GM12878 (cell line): ENCODE data around the gene OR2V1. TPM values are rescaled to one million over a fixed set of nuclear protein-coding genes. Genes with fewer than 3 reads are reported as not detected.

Experiments used
- ATAC-seq: fragments of 200-7000 bp; cut with Tn5 transposase; 3 replicates; pipeline ENCODE4 v1.9.1; 2020; ENCODE audit warnings: mild to moderate bottlenecking, moderate library complexity
- BruUV-seq: library from RNA; stranded (reverse); fragments of 400-500 nt; replicated peaks from 2 replicates; lab custom pipeline; 2021; lab: Mats Ljungman, UMichigan
- CTCF ChIA-PET: fragments of 300-600 bp; sonication (Branson Sonifier 250); formaldehyde crosslinking; extraction: SDS; loops from one replicate; lab custom pipeline; 2021; ENCODE audit warnings: inconsistent platforms; lab: Yijun Ruan, JAX
- POLR2A ChIA-PET: fragments of 350-600 bp; formaldehyde crosslinking; extraction: SDS; loops from one replicate; lab custom pipeline; 2021; ENCODE audit warnings: inconsistent platforms; lab: Charles Lee
- RAD21 ChIA-PET: fragments of 300-600 bp; sonication (Branson Sonifier 250); formaldehyde crosslinking; loops from one replicate; lab custom pipeline; 2023; ENCODE audit warnings: antibody characterized with exemption; ENCODE audit not compliant: unreplicated experiment; lab: Charles Lee
- SMC1A ChIA-PET: fragments of 300-600 bp; sonication (Branson Sonifier 250); formaldehyde crosslinking; loops from one replicate; lab custom pipeline; 2023; ENCODE audit not compliant: unreplicated experiment, uncharacterized antibody; lab: Charles Lee
- DNase-seq: peaks from one replicate; pipeline ENCODE4 v3.0.0-alpha.2; 2011; ENCODE audit warnings: low read depth, low spot score
- FAIRE-seq: peaks from 3 replicates; lab custom pipeline; 2011; peaks lifted over from hg19 to GRCh38; lab: Jason Lieb, UNC
- H2AFZ ChIP-seq: 2 replicates; pipeline ENCODE4 v1.6.0; 2011; ENCODE audit warnings: low read depth, low read length, control low read depth; ENCODE audit not compliant: control insufficient read depth
- H3K27ac ChIP-seq: 2 replicates; pipeline ENCODE4 v1.5.1; 2011; ENCODE audit warnings: control low read depth; ENCODE audit not compliant: control insufficient read depth, insufficient read depth
- H3K27me3 ChIP-seq, 2 experiments: replicated peaks in 1 of 2; 2 replicates each; pipeline versions ENCODE4 v1.6.0 to v1.6.1; 2011; ENCODE audit warnings: low read length in 1 of 2; ENCODE audit not compliant: control insufficient read depth in 2 of 2, insufficient read depth in 2 of 2
- H3K36me3 ChIP-seq, 2 experiments: 2 replicates each; pipeline ENCODE4 v1.5.1; 2011; ENCODE audit warnings: low read length in 1 of 2; ENCODE audit not compliant: control insufficient read depth in 2 of 2, insufficient read depth in 2 of 2
- H3K4me1 ChIP-seq: 2 replicates; pipeline ENCODE4 v1.6.1; 2011; ENCODE audit warnings: mild to moderate bottlenecking, low read length, moderate library complexity, mixed read lengths; ENCODE audit not compliant: control insufficient read depth, insufficient read depth
- H3K4me2 ChIP-seq: 2 replicates; pipeline ENCODE4 v1.6.0; 2011; ENCODE audit warnings: control low read depth; ENCODE audit not compliant: control insufficient read depth, insufficient read depth
- H3K4me3 ChIP-seq: fragments of 200-600 bp; sonication (generic); 2 replicates; pipeline ENCODE4 v1.5.1; 2016
- H3K79me2 ChIP-seq: 2 replicates; pipeline ENCODE4 v1.6.0; 2011; ENCODE audit warnings: low read length; ENCODE audit not compliant: control insufficient read depth, insufficient read depth
- H3K9ac ChIP-seq: 2 replicates; pipeline ENCODE4 v1.8.0; 2011; ENCODE audit warnings: low read length, control low read depth, mixed read lengths; ENCODE audit not compliant: control insufficient read depth, insufficient read depth
- H3K9me3 ChIP-seq: replicated peaks from 3 replicates; pipeline ENCODE4 v1.5.1; 2011; ENCODE audit warnings: mild to moderate bottlenecking, low read length; ENCODE audit not compliant: control insufficient read depth, insufficient read depth
- H4K20me1 ChIP-seq: 2 replicates; pipeline ENCODE4 v1.6.0; 2011; ENCODE audit not compliant: control insufficient read depth, insufficient read depth
- CUX1 ChIP-seq: IDR thresholded peaks from 2 replicates; pipeline ENCODE4 v1.6.1; 2012; ENCODE audit warnings: improper control_type of control experiment, low read depth, low read length; ENCODE audit not compliant: insufficient replicate concordance
- KDM1A ChIP-seq: fragments of 200-600 bp; sonication (generic); IDR thresholded peaks from 2 replicates; pipeline ENCODE4 v1.6.1; 2016; ENCODE audit warnings: borderline replicate concordance
- NFYB ChIP-seq: IDR thresholded peaks from 2 replicates; pipeline ENCODE4 v1.6.1; 2011; ENCODE audit warnings: low read depth, mild to moderate bottlenecking, low read length, improper control_type of control experiment, moderate library complexity; ENCODE audit not compliant: insufficient read depth
- SP1 ChIP-seq: IDR thresholded peaks from one replicate; pipeline ENCODE4 v1.6.1; 2011; ENCODE audit warnings: low read depth, low read length
- STAT3 ChIP-seq: IDR thresholded peaks from 2 replicates; pipeline ENCODE4 v1.6.1; 2011; ENCODE audit warnings: low read depth, low read length, improper control_type of control experiment
- USF2 ChIP-seq: IDR thresholded peaks from 2 replicates; pipeline ENCODE4 v1.6.1; 2011; ENCODE audit warnings: low read depth, low read length, improper control_type of control experiment, borderline replicate concordance
- WGBS: methylation state at CpG from one replicate; pipeline ENCODE4 v1.1.6; 2016; ENCODE audit warnings: low lambda C conversion rate; ENCODE audit not compliant: insufficient replicate concordance, insufficient coverage; ENCODE audit errors: missing lambda C conversion rate; 5-methylcytosine and 5-hydroxymethylcytosine counted together
- in situ Hi-C: fragments of 300-500 bp; cut with MboI; formaldehyde crosslinking; loops from 9 replicates; pipeline ENCODE4 v1.14.3; 2018; ENCODE audit warnings: mixed read lengths
- intact Hi-C: fragments of 100-400 bp; cut with micrococcal nuclease; formaldehyde crosslinking; loops from one replicate; pipeline ENCODE4 v1.14.2; 2022; ENCODE audit not compliant: unreplicated experiment
- polyA plus RNA-seq, 11 experiments: library from polyadenylated mRNA; depleted of rRNA in 4 of 11; unstranded in 6 of 11; stranded (reverse) in 5 of 11; fragments of >200 nt; fragmentation: Nextera tagmentation in 4 of 11; fragmentation: Illumina TruSeq in 1 of 11; extraction: Ambion mirVana in 4 of 11; extraction: Trizol in 1 of 11; gene quantifications; 1 replicate in 1 of 11; 2 replicates in 10 of 11; pipeline versions ENCODE4 v1.2.1 to v1.2.3, GENCODE V29; 2011 to 2016; ENCODE audit warnings: inconsistent platforms in 2 of 11, missing spikeins in 2 of 11, low read depth in 1 of 11
- total RNA-seq, 4 experiments: library from RNA; depleted of rRNA in 3 of 4; stranded (reverse); fragments of >200 nt in 3 of 4; fragmentation: Illumina TruSeq in 1 of 4; extraction: Trizol in 1 of 4; gene quantifications; 2 replicates each; pipeline versions ENCODE4 v1.2.1 to v1.2.3, GENCODE V29; 2013 to 2021

Gene OR2V1
- total and polyA plus RNA-seq, 10 of the 15 experiments (the other 5 are each of a cell fraction or from before 2014, with no cell fraction given), result 0.20 to 4.4 TPM; not detected in 8

- no peaks in the 10 kb centered on the region for H4K20me1 ChIP-seq
- CTCF ChIA-PET, result interaction anchor here (1.5 kb wide), 1 partner anchor 36 kb away, joined by 4 read pairs; no protein-coding TSS in a partner anchor
- no peak overlapping the region for H3K27ac ChIP-seq
- H3K9me3 ChIP-seq, result peaks cover 1% of the 10 kb centered on the region; the same call in 1 of the 3 replicates
- H3K4me2 ChIP-seq, result no peak overlapping the region
- no peak for ATAC-seq
- H2AFZ ChIP-seq, result no peak overlapping the region
- no peaks in the 10 kb centered on the region for H3K4me1 ChIP-seq
- no peak overlapping the region for H3K9ac ChIP-seq
- POLR2A ChIA-PET, result no interaction called here
- no peaks in the 10 kb centered on the region for H3K36me3 ChIP-seq
- no peaks in the 10 kb centered on the region for H3K79me2 ChIP-seq
- intact Hi-C loops (no loop called here), in situ Hi-C loops (no loop called here)
- WGBS, result 56% methylated on average over 4 of the region's 4 CpGs
- RAD21 ChIA-PET, result no interaction called here
- no peak for FAIRE-seq
- no TSS peak for BruUV-seq
- no peaks in the 10 kb centered on the region; a peak in 1 of 4 replicates for H3K27me3 ChIP-seq
- no peak for DNase-seq
- TF ChIP-seq CUX1, result no peak
- TF ChIP-seq NFYB, result no peak
- no peak for TF ChIP-seq KDM1A
- no peak for TF ChIP-seq SP1
- TF ChIP-seq STAT3, result no peak
- TF ChIP-seq USF2, result no peak
- SMC1A ChIA-PET, result no interaction called here
- no peak overlapping the region for H3K4me3 ChIP-seq
Observed at GRCh38 chr5:181136361-181136955, 5.5 kb upstream of the OR2V1 start.
